KBM-7 (cell line): ENCODE data around the gene SMARCAL1.

ENCODE experiments used
- DNase-seq: peaks from one replicate; pipeline ENCODE4 v3.0.0-alpha.2; 2015
- in situ Hi-C: fragments of 300-500 bp; cut with MboI; formaldehyde crosslinking; loops from 2 replicates; pipeline ENCODE4 v1.14.3; 2020; ENCODE audit warnings: low sequenced_read_pairs, low pct_unique_long_range_greater_than_20kb, mixed read lengths

SMARCAL1 gene

GRCh38 chr2:216464104-216464720 is 51.9 kb downstream of the SMARCAL1 start:
- in situ Hi-C loops = no loop called here

GRCh38 chr2:216465579-216466195 is 53.4 kb downstream of the SMARCAL1 start:
- in situ Hi-C loops = no loop called here
- DNase-seq = no peak

More at GRCh38 chr2:216464104-216464720, 51.9 kb downstream of the SMARCAL1 start:
- no peak for DNase-seq

GRCh38 chr2:216467845-216468244 is 55.6 kb downstream of the SMARCAL1 start:
- in situ Hi-C loops = no loop called here
- DNase-seq = no peak

GRCh38 chr2:216469661-216470060 is 57.4 kb downstream of the SMARCAL1 start:
- in situ Hi-C loops = no loop called here
- DNase-seq = no peak

- in situ Hi-C loops = no loop called here
- no peak for DNase-seq
These were observed 60.9 kb downstream of the SMARCAL1 start for GRCh38 chr2:216473187-216473586.

GRCh38 chr2:216474925-216475670 is 62.8 kb downstream of the SMARCAL1 start:
- DNase-seq = peak; percentile 92
- in situ Hi-C loops = no loop called here

- in situ Hi-C loops = no loop called here
- no peak for DNase-seq
These were observed 63.5 kb downstream of the SMARCAL1 start for GRCh38 chr2:216475767-216476166.

GRCh38 chr2:216477283-216478035 is 65.2 kb downstream of the SMARCAL1 start:
- peak; percentile 64 for DNase-seq
- in situ Hi-C loops = no loop called here

- DNase-seq = no peak
- in situ Hi-C loops = no loop called here
These were observed 65.9 kb downstream of the SMARCAL1 start for GRCh38 chr2:216478151-216478550.

GRCh38 chr2:216478791-216479190 is 66.5 kb downstream of the SMARCAL1 start:
- in situ Hi-C loops = no loop called here
- DNase-seq = no peak

- in situ Hi-C loops = no loop called here
- no peak for DNase-seq
These were observed 67.9 kb downstream of the SMARCAL1 start for GRCh38 chr2:216480221-216480620.

GRCh38 chr2:216482640-216483039 is 70.4 kb downstream of the SMARCAL1 start:
- DNase-seq = no peak

GRCh38 chr2:216485237-216485636 is 73.0 kb downstream of the SMARCAL1 start:
- no peak for DNase-seq
- in situ Hi-C loops = no loop called here

More at GRCh38 chr2:216482640-216483039, 70.4 kb downstream of the SMARCAL1 start:
- in situ Hi-C loops = no loop called here

GRCh38 chr2:216485745-216486144 is 73.5 kb downstream of the SMARCAL1 start:
- in situ Hi-C loops = no loop called here
- DNase-seq = no peak

GRCh38 chr2:216486271-216486670 is 74.0 kb downstream of the SMARCAL1 start:
- in situ Hi-C loops = no loop called here
- DNase-seq = no peak

GRCh38 chr2:216486708-216487107 is 74.4 kb downstream of the SMARCAL1 start:
- in situ Hi-C loops = no loop called here
- peak; percentile 84 for DNase-seq

- peak; percentile 60 for DNase-seq
- in situ Hi-C loops = no loop called here
These were observed 77.8 kb downstream of the SMARCAL1 start for GRCh38 chr2:216490061-216490460.

GRCh38 chr2:216491793-216492596 is 79.7 kb downstream of the SMARCAL1 start:
- DNase-seq = peak; percentile 88
- in situ Hi-C loops = no loop called here
